Measurements from ENCODE around the gene FCN2. TPM values are rescaled to one million over a fixed set of nuclear protein-coding genes. Genes with fewer than 3 reads are reported as not detected.
A peak's percentile ranks its signal among the peaks of the same experiment; 100 is the strongest.
"Not testable (repeated sequence)": the region's sequence is repeated elsewhere in the genome, so short reads cannot be mapped to it uniquely, and the experiment has no call there.

Gene FCN2
- total RNA-seq, 2 donors from 2014 or later = not detected

GRCh38 chr9:134854541-134854981, 26.0 kb upstream of the FCN2 start:
- WGBS, 2 donors = 75 to 78% methylated on average over 5 to 11 of the region's 11 CpGs
- no peaks in the 10 kb centered on the region for H3K9me3 ChIP-seq
- H3K4me3 ChIP-seq = no peak overlapping the region
- ATAC-seq (no peak), DNase-seq (no peak)
- no peaks in the 10 kb centered on the region for H3K4me1 ChIP-seq
- intact Hi-C loops (cut with DNase I) = no loop called here
- H3K36me3 ChIP-seq (replicated peaks in 1 of 2; ENCODE audit: insufficient read depth in 1 of 2, low read depth in 2 of 2) = no peaks in the 10 kb centered on the region
- H3K27me3 ChIP-seq = no peaks in the 10 kb centered on the region
- no peak overlapping the region for H3K27ac ChIP-seq
- TF ChIP-seq CTCF (IDR thresholded peaks at IDR 0.05) (no peak), POLR2A (IDR thresholded peaks at IDR 0.05) (no peak)

GRCh38 chr9:134855231-134855899, 25.2 kb upstream of the FCN2 start:
- TF ChIP-seq POLR2A (IDR thresholded peaks at IDR 0.05) (no peak), CTCF (IDR thresholded peaks at IDR 0.05) (no peak)

DNA sequence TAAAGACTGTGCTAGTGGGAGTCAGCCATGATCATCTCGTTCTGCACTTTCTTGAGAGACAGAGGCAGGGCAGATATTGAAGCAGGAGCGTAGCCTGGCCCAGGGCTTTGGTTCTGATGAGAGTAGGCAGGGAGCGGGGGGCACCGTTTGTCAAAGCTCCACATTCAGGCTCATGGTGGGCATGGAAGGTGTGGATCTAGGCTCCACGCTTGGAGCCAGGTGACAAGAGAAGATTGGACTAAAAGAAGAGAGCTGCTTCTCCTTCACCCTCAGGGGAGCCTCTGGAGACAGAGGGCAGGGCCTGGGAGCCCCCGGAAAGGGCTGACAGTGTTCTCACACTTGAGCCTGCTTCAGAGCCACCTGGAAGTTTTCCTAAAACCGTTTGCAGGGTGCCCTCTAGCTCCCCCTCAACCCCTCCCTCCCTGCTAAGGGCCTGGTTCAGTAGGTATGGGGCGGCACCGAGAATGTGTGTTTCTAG, 24.7 kb upstream of the FCN2 start:
- no peaks in the 10 kb centered on the region for H3K9me3 ChIP-seq
- DNase-seq (no peak), ATAC-seq (no peak)
- WGBS, 2 donors = 59 to 70% methylated on average over 7 to 9 of the region's 9 CpGs
- no peaks in the 10 kb centered on the region for H3K27me3 ChIP-seq
- TF ChIP-seq CTCF (IDR thresholded peaks at IDR 0.05) (no peak), POLR2A (IDR thresholded peaks at IDR 0.05) (no peak)
- intact Hi-C loops (cut with DNase I) = no loop called here
- H3K4me1 ChIP-seq = no peaks in the 10 kb centered on the region
- no peak overlapping the region for H3K27ac ChIP-seq
- H3K36me3 ChIP-seq (replicated peaks in 1 of 2; ENCODE audit: insufficient read depth in 1 of 2, low read depth in 2 of 2) = no peaks in the 10 kb centered on the region
- no peak overlapping the region for H3K4me3 ChIP-seq

More at GRCh38 chr9:134855231-134855899, 25.2 kb upstream of the FCN2 start:
- Histone ChIP-seq H3K27me3 (no peaks in the 10 kb centered on the region), H3K9me3 (no peaks in the 10 kb centered on the region), H3K4me3 (no peak overlapping the region), H3K36me3 (replicated peaks in 1 of 2; ENCODE audit: insufficient read depth in 1 of 2, low read depth in 2 of 2) (no peaks in the 10 kb centered on the region), H3K27ac (no peak overlapping the region), H3K4me1 (no peaks in the 10 kb centered on the region)
- ATAC-seq (no peak), DNase-seq (peak in 1 of 4 donors; percentile 3)
- WGBS, 2 donors = 50 to 53% methylated on average over 4 to 18 of the region's 18 CpGs
- intact Hi-C loops (cut with DNase I) = no loop called here

DNA sequence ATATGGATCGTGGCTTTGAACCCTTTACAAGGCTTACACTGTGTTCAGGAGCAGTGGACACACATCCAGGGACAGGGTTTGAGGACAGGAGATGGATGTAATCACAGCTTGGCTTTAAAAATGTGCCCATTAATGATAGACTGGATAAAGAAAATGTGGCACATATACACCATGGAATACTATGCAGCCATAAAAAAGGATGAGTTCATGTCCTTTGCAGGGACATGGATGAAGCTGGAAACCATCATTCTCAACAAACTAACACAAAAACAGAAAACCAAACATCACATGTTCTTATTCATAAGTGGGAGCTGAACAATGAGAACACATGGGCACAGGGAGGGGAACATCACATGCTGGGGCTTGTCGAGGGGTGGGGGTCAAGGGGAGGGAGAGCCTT, 23.2 kb upstream of the FCN2 start:
- DNase-seq = not testable (repeated sequence)
- WGBS, 2 donors = 82 to 83% methylated on average over 2 of the region's 2 CpGs

GRCh38 chr9:134858051-134858841, 22.4 kb upstream of the FCN2 start:
- DNase-seq (no peak), ATAC-seq (no peak)
- H3K9me3 ChIP-seq = no peaks in the 10 kb centered on the region
- H3K27ac ChIP-seq = no peak overlapping the region
- no peaks in the 10 kb centered on the region for H3K36me3 ChIP-seq (replicated peaks in 1 of 2; ENCODE audit: insufficient read depth in 1 of 2, low read depth in 2 of 2)
- intact Hi-C loops (cut with DNase I) = no loop called here
- H3K27me3 ChIP-seq = no peaks in the 10 kb centered on the region
- TF ChIP-seq CTCF (IDR thresholded peaks at IDR 0.05) (no peak), POLR2A (IDR thresholded peaks at IDR 0.05) (no peak)
- 45 to 50% methylated on average over 10 to 11 of the region's 11 CpGs for WGBS, 2 donors
- H3K4me3 ChIP-seq = no peak overlapping the region
- H3K4me1 ChIP-seq = no peaks in the 10 kb centered on the region

More for the DNA sequence above, 23.2 kb upstream of the FCN2 start:
- H3K27me3 ChIP-seq; H3K36me3 ChIP-seq (replicated peaks in 1 of 2; ENCODE audit: insufficient read depth in 1 of 2, low read depth in 2 of 2); H3K9me3 ChIP-seq; intact Hi-C loops (cut with DNase I); ATAC-seq; H3K4me1 ChIP-seq; H3K4me3 ChIP-seq; H3K27ac ChIP-seq: not testable (repeated sequence)

All from body of pancreas (tissue), 4 donors.